ENCODE measurements around the gene EHD4.

EHD4 gene

GRCh38 chr15:41860049-41860828, 112.1 kb downstream of the EHD4 start:
- DNase-seq (ENCODE audit: low read depth in 2 of 2) = no peak

- DNase-seq (ENCODE audit: low read depth in 2 of 2) = no peak
These were observed 113.6 kb downstream of the EHD4 start for GRCh38 chr15:41858756-41859155.

GRCh38 chr15:41857316-41857715, 115.0 kb downstream of the EHD4 start:
- DNase-seq (ENCODE audit: low read depth in 2 of 2) = no peak

GRCh38 chr15:41856716-41857115, 115.6 kb downstream of the EHD4 start:
- DNase-seq (ENCODE audit: low read depth in 2 of 2) = no peak

- DNase-seq (ENCODE audit: low read depth in 2 of 2) = no peak
These were observed 116.1 kb downstream of the EHD4 start for GRCh38 chr15:41856262-41856661.

- DNase-seq (ENCODE audit: low read depth in 2 of 2) = no peak
These were observed 116.9 kb downstream of the EHD4 start for GRCh38 chr15:41855261-41855961.

- DNase-seq (ENCODE audit: low read depth in 2 of 2) = no peak
These were observed 117.9 kb downstream of the EHD4 start for GRCh38 chr15:41854443-41854842.

- DNase-seq (ENCODE audit: low read depth in 2 of 2) = no peak
These were observed 118.5 kb downstream of the EHD4 start for GRCh38 chr15:41853831-41854230.

GRCh38 chr15:41852736-41853590, 119.4 kb downstream of the EHD4 start:
- DNase-seq (ENCODE audit: low read depth in 2 of 2) = no peak

- DNase-seq (ENCODE audit: low read depth in 2 of 2) = no peak
These were observed 120.5 kb downstream of the EHD4 start for GRCh38 chr15:41851755-41852370.

GRCh38 chr15:41851167-41851523, 121.2 kb downstream of the EHD4 start:
- no peak for DNase-seq (ENCODE audit: low read depth in 2 of 2)

- no peak for DNase-seq (ENCODE audit: low read depth in 2 of 2)
These were observed 121.7 kb downstream of the EHD4 start for GRCh38 chr15:41850482-41851166.

GRCh38 chr15:41849861-41850260, 122.5 kb downstream of the EHD4 start:
- DNase-seq (ENCODE audit: low read depth in 2 of 2) = no peak

- DNase-seq (ENCODE audit: low read depth in 2 of 2) = no peak
These were observed 123.2 kb downstream of the EHD4 start for GRCh38 chr15:41849204-41849603.

- no peak for DNase-seq (ENCODE audit: low read depth in 2 of 2)
These were observed 123.7 kb downstream of the EHD4 start for GRCh38 chr15:41848631-41849030.

GRCh38 chr15:41847981-41848380, 124.4 kb downstream of the EHD4 start:
- DNase-seq (ENCODE audit: low read depth in 2 of 2) = no peak

GRCh38 chr15:41847206-41847605, 125.2 kb downstream of the EHD4 start:
- no peak for DNase-seq (ENCODE audit: low read depth in 2 of 2)
